Measurements from ENCODE around the gene ACOT11.

DNA sequence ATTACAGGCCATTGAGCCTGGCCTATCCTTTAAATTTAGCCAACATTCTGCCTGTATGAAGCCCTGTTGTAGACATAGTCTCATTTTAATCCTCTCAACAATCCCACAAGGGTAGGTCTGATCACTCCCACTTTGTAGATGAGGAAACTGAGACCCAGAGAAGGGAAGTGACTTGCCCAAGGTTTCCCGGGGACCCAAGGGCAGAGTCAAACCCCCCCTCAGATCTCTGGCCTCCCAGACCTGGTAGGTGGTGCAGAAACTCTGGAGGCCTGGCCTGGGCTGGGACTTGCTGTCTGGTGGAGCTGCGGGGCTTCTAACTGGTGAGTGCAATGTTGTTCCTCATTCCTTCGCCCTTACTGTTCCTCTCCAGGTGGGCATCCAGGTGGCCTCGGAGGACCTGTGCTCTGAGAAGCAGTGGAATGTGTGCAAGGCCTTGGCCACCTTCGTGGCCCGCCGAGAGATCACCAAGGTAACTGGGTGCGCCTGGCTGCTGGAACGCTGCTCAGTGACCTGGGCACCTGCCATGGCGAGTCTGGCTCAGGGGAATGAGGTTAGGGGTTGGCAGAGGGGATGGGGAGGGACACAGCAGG lies 45.6 kb downstream of the ACOT11 start:
- TF ChIP-seq MYC (CRISPR knock-in tag; IDR thresholded peaks at IDR 0.05; ENCODE audit: borderline replicate concordance) (no peak), ESRRA (CRISPR knock-in tag; IDR thresholded peaks at IDR 0.05; ENCODE audit: low read depth) (no peak), ZNF24 (IDR thresholded peaks at IDR 0.05) (no peak), ZFAT (CRISPR knock-in tag; conservative IDR thresholded peaks at IDR 0.05) (no peak), CCDC6 (CRISPR knock-in tag; IDR thresholded peaks at IDR 0.05) (no peak), ZNF251 (CRISPR knock-in tag; IDR thresholded peaks at IDR 0.05) (no peak), CTCF (CRISPR knock-in tag; IDR thresholded peaks at IDR 0.05) (no peak), PHF21A (CRISPR knock-in tag; IDR thresholded peaks at IDR 0.05) (no peak), REST (IDR thresholded peaks at IDR 0.05; ENCODE audit: borderline replicate concordance in 1 of 2, low read depth in 1 of 2, low read length in 2 of 2) (no peak), PITX1 (CRISPR knock-in tag; IDR thresholded peaks at IDR 0.05) (no peak), EZH2 (conservative IDR thresholded peaks at IDR 0.05; ENCODE audit: low read depth, low read length) (no peak), ZBTB7A (CRISPR knock-in tag; IDR thresholded peaks at IDR 0.05) (no peak)
- TF ChIP-seq, protein P1, sequence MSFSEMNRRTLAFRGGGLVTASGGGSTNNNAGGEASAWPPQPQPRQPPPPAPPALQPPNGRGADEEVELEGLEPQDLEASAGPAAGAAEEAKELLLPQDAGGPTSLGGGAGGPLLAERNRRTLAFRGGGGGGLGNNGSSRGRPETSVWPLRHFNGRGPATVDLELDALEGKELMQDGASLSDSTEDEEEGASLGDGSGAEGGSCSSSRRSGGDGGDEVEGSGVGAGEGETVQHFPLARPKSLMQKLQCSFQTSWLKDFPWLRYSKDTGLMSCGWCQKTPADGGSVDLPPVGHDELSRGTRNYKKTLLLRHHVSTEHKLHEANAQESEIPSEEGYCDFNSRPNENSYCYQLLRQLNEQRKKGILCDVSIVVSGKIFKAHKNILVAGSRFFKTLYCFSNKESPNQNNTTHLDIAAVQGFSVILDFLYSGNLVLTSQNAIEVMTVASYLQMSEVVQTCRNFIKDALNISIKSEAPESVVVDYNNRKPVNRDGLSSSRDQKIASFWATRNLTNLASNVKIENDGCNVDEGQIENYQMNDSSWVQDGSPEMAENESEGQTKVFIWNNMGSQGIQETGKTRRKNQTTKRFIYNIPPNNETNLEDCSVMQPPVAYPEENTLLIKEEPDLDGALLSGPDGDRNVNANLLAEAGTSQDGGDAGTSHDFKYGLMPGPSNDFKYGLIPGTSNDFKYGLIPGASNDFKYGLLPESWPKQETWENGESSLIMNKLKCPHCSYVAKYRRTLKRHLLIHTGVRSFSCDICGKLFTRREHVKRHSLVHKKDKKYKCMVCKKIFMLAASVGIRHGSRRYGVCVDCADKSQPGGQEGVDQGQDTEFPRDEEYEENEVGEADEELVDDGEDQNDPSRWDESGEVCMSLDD (CRISPR knock-in tag; IDR thresholded peaks at IDR 0.05; ENCODE audit: borderline replicate concordance): no peak
- TF ChIP-seq, protein P2, sequence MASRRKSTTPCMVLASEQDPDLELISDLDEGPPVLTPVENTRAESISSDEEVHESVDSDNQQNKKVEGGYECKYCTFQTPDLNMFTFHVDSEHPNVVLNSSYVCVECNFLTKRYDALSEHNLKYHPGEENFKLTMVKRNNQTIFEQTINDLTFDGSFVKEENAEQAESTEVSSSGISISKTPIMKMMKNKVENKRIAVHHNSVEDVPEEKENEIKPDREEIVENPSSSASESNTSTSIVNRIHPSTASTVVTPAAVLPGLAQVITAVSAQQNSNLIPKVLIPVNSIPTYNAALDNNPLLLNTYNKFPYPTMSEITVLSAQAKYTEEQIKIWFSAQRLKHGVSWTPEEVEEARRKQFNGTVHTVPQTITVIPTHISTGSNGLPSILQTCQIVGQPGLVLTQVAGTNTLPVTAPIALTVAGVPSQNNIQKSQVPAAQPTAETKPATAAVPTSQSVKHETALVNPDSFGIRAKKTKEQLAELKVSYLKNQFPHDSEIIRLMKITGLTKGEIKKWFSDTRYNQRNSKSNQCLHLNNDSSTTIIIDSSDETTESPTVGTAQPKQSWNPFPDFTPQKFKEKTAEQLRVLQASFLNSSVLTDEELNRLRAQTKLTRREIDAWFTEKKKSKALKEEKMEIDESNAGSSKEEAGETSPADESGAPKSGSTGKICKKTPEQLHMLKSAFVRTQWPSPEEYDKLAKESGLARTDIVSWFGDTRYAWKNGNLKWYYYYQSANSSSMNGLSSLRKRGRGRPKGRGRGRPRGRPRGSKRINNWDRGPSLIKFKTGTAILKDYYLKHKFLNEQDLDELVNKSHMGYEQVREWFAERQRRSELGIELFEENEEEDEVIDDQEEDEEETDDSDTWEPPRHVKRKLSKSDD (CRISPR knock-in tag; IDR thresholded peaks at IDR 0.05; ENCODE audit: low read depth): no peak

Data from HepG2 (cell line).